ENCODE measurements around the gene TSPAN13. TPM values are rescaled to one million over a fixed set of nuclear protein-coding genes. Genes with fewer than 3 reads are reported as not detected.
A peak's percentile ranks its signal among the peaks of the same experiment; 100 is the strongest.

TSPAN13 gene
- total RNA-seq, 1 experiment from 2014 or later = 80.8 TPM

DNA sequence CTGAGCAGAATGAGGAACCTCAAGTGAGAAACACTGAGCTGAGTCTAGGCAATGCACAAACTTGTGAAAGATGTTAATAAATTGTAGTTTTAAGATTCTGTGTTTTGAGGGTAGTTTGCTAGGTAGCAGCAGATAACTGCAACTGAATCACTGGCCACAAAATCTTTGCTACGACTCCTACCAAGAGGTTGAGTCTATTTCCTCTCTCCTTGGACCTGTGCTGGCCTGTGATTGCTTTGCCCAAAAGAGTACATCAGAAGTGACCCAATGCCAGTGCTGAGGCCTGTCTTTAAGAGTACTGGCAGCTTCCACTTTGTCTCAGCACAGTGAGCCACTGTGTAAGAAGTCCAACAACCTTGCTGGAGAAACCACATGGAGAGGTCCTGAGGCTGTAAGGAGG is 11.9 kb upstream of the TSPAN13 start:
- TF ChIP-seq, protein P1, sequence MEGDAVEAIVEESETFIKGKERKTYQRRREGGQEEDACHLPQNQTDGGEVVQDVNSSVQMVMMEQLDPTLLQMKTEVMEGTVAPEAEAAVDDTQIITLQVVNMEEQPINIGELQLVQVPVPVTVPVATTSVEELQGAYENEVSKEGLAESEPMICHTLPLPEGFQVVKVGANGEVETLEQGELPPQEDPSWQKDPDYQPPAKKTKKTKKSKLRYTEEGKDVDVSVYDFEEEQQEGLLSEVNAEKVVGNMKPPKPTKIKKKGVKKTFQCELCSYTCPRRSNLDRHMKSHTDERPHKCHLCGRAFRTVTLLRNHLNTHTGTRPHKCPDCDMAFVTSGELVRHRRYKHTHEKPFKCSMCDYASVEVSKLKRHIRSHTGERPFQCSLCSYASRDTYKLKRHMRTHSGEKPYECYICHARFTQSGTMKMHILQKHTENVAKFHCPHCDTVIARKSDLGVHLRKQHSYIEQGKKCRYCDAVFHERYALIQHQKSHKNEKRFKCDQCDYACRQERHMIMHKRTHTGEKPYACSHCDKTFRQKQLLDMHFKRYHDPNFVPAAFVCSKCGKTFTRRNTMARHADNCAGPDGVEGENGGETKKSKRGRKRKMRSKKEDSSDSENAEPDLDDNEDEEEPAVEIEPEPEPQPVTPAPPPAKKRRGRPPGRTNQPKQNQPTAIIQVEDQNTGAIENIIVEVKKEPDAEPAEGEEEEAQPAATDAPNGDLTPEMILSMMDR (IDR thresholded peaks at IDR 0.05) = no peak
- TF ChIP-seq SIN3A (IDR thresholded peaks at IDR 0.05; ENCODE audit: borderline replicate concordance, insufficient read depth, low read depth, low read length) (no peak), TCF7L2 (IDR thresholded peaks at IDR 0.05; ENCODE audit: low read depth, low read length) (no peak), REST (IDR thresholded peaks at IDR 0.05; ENCODE audit: insufficient read depth in 1 of 2, low read depth in 2 of 2, low read length in 1 of 2) (no peak), POLR2AphosphoS5 (IDR thresholded peaks at IDR 0.05; ENCODE audit: low read depth, low read length) (no peak)
- H3K27ac ChIP-seq (ENCODE audit: low read length) = 0 out of 2 replicates have a peak overlapping the region, but pooled peaks have one; percentile 17
- no peaks in the 10 kb centered on the region for H3K9me3 ChIP-seq (ENCODE audit: control insufficient read depth, insufficient read depth, low read depth, low read length)
- no peaks in the 10 kb centered on the region for H3K27me3 ChIP-seq (ENCODE audit: control insufficient read depth, insufficient read depth, low read length)
- in situ Hi-C loops (cut with HindIII; ENCODE audit: low pct_unique_long_range_greater_than_20kb, low sequenced_read_pairs) = no loop called here
- H3K4me3 ChIP-seq (ENCODE audit: low read depth in 2 of 2, low read length in 2 of 2) = no peak overlapping the region
- ATAC-seq = no peak
- H3K4me1 ChIP-seq (ENCODE audit: control insufficient read depth, insufficient read depth, low read length) = peaks cover 16% of the 10 kb centered on the region
- POLR2A ChIA-PET = no interaction called here
- H3K36me3 ChIP-seq (ENCODE audit: control insufficient read depth, insufficient read depth, low read length) = no peaks in the 10 kb centered on the region
- intact Hi-C loops (cut with micrococcal nuclease; ENCODE audit: unreplicated experiment) = no loop called here
- DNase-seq (ENCODE audit: low read depth, low spot score) = no peak
- BruUV-seq (replicated peaks) = no TSS peak
- CTCF ChIA-PET = no interaction called here

- Histone ChIP-seq H3K27ac (ENCODE audit: low read length) (no peak overlapping the region), H3K27me3 (ENCODE audit: control insufficient read depth, insufficient read depth, low read length) (no peaks in the 10 kb centered on the region), H3K36me3 (ENCODE audit: control insufficient read depth, insufficient read depth, low read length) (no peaks in the 10 kb centered on the region), H3K4me3 (ENCODE audit: low read depth in 2 of 2, low read length in 2 of 2) (no peak overlapping the region), H3K4me1 (ENCODE audit: control insufficient read depth, insufficient read depth, low read length) (peaks cover 16% of the 10 kb centered on the region), H3K9me3 (ENCODE audit: control insufficient read depth, insufficient read depth, low read depth, low read length) (no peaks in the 10 kb centered on the region)
- DNase-seq (ENCODE audit: low read depth, low spot score) = no peak
- intact Hi-C loops (cut with micrococcal nuclease; ENCODE audit: unreplicated experiment) = no loop called here
- in situ Hi-C loops (cut with HindIII; ENCODE audit: low pct_unique_long_range_greater_than_20kb, low sequenced_read_pairs) = no loop called here
- no peak for TF ChIP-seq POLR2AphosphoS5 (IDR thresholded peaks at IDR 0.05; ENCODE audit: low read depth, low read length)
- no peak for TF ChIP-seq SIN3A (IDR thresholded peaks at IDR 0.05; ENCODE audit: borderline replicate concordance, insufficient read depth, low read depth, low read length)
- no peak for TF ChIP-seq REST (IDR thresholded peaks at IDR 0.05; ENCODE audit: insufficient read depth in 1 of 2, low read depth in 2 of 2, low read length in 1 of 2)
- no peak for TF ChIP-seq TCF7L2 (IDR thresholded peaks at IDR 0.05; ENCODE audit: low read depth, low read length)
- ChIA-PET POLR2A (no interaction called here), CTCF (interaction anchor here (0.7 kb wide), 1 partner anchor 273 kb away, joined by 7 read pairs; no protein-coding TSS in a partner anchor)
- ATAC-seq = no peak
- BruUV-seq (replicated peaks) = no TSS peak
Observed at GRCh38 chr7:16742547-16742946, 11.0 kb upstream of the TSPAN13 start.
